HEK293 (cell line): Measurements from ENCODE around the gene SULT2B1.

Source experiments
- GLIS2 ChIP-seq: fragments of 450-650 bp; formaldehyde crosslinking; IDR thresholded peaks from 2 replicates; pipeline ENCODE4 v1.5.1; 2016; ENCODE audit warnings: missing biosample characterization, missing genetic modification characterization
- KLF17 ChIP-seq: fragments of 450-650 bp; formaldehyde crosslinking; IDR thresholded peaks from 2 replicates; pipeline ENCODE4 v1.5.1; 2016; ENCODE audit warnings: missing biosample characterization, missing genetic modification characterization
- KLF8 ChIP-seq: fragments of 450-650 bp; formaldehyde crosslinking; IDR thresholded peaks from 2 replicates; pipeline ENCODE4 v1.5.1; 2016; ENCODE audit warnings: missing biosample characterization, missing genetic modification characterization
- PATZ1 ChIP-seq: fragments of 450-650 bp; formaldehyde crosslinking; IDR thresholded peaks from 2 replicates; pipeline ENCODE4 v1.5.1; 2016; ENCODE audit warnings: missing biosample characterization, missing genetic modification characterization
- SCRT2 ChIP-seq: fragments of 450-650 bp; formaldehyde crosslinking; IDR thresholded peaks from 2 replicates; pipeline ENCODE4 v1.5.1; 2016; ENCODE audit warnings: missing biosample characterization, missing genetic modification characterization
- ZBTB21 ChIP-seq: fragments of 450-650 bp; formaldehyde crosslinking; IDR thresholded peaks from 2 replicates; pipeline ENCODE4 v1.5.1; 2017; ENCODE audit warnings: missing biosample characterization, missing genetic modification characterization
- ZNF175 ChIP-seq: fragments of 450-650 bp; formaldehyde crosslinking; IDR thresholded peaks from 2 replicates; pipeline ENCODE4 v1.5.1; 2016; ENCODE audit warnings: missing biosample characterization, missing genetic modification characterization
- ZNF19 ChIP-seq: fragments of 450-650 bp; formaldehyde crosslinking; IDR thresholded peaks from 2 replicates; pipeline ENCODE4; 2016; ENCODE audit warnings: missing biosample characterization, missing genetic modification characterization, low read depth
- ZNF2 ChIP-seq: fragments of 450-650 bp; formaldehyde crosslinking; IDR thresholded peaks from 2 replicates; pipeline ENCODE4 v1.5.1; 2016; ENCODE audit warnings: missing biosample characterization, missing genetic modification characterization
- ZNF211 ChIP-seq: fragments of 450-650 bp; formaldehyde crosslinking; IDR thresholded peaks from 2 replicates; pipeline ENCODE4 v1.5.1; 2016; ENCODE audit warnings: low read depth, missing biosample characterization, missing genetic modification characterization
- ZNF266 ChIP-seq: fragments of 450-650 bp; formaldehyde crosslinking; IDR thresholded peaks from 2 replicates; pipeline ENCODE4 v1.5.1; 2016; ENCODE audit warnings: missing biosample characterization, missing genetic modification characterization, low read depth
- ZNF280C ChIP-seq: fragments of 450-650 bp; formaldehyde crosslinking; IDR thresholded peaks from 2 replicates; pipeline ENCODE4 v1.5.1; 2016; ENCODE audit warnings: missing biosample characterization, missing genetic modification characterization
- ZNF398 ChIP-seq: fragments of 450-650 bp; formaldehyde crosslinking; IDR thresholded peaks from 2 replicates; pipeline ENCODE4 v1.5.1; 2017; ENCODE audit warnings: missing biosample characterization, missing genetic modification characterization
- ZNF423 ChIP-seq: fragments of 450-650 bp; formaldehyde crosslinking; IDR thresholded peaks from 2 replicates; pipeline ENCODE4 v1.5.1; 2016; ENCODE audit warnings: missing biosample characterization, missing genetic modification characterization
- ZNF529 ChIP-seq: fragments of 450-650 bp; formaldehyde crosslinking; IDR thresholded peaks from 2 replicates; pipeline ENCODE4 v1.5.1; 2017; ENCODE audit warnings: missing genetic modification characterization, missing biosample characterization; ENCODE audit not compliant: insufficient replicate concordance
- ZNF548 ChIP-seq: fragments of 450-650 bp; formaldehyde crosslinking; IDR thresholded peaks from 2 replicates; pipeline ENCODE4 v1.5.1; 2016; ENCODE audit warnings: missing biosample characterization, missing genetic modification characterization
- ZNF600 ChIP-seq: fragments of 450-650 bp; formaldehyde crosslinking; IDR thresholded peaks from 2 replicates; pipeline ENCODE4 v1.5.1; 2016; ENCODE audit warnings: missing biosample characterization, missing genetic modification characterization
- ZNF623 ChIP-seq: fragments of 450-650 bp; formaldehyde crosslinking; IDR thresholded peaks from 2 replicates; pipeline ENCODE4 v1.5.1; 2016; ENCODE audit warnings: missing biosample characterization, missing genetic modification characterization
- ZNF624 ChIP-seq: fragments of 450-650 bp; formaldehyde crosslinking; IDR thresholded peaks from 2 replicates; pipeline ENCODE4 v1.5.1; 2017; ENCODE audit warnings: missing biosample characterization, missing genetic modification characterization
- ZNF626 ChIP-seq: fragments of 450-650 bp; sonication (Bioruptor Pico); formaldehyde crosslinking; IDR thresholded peaks from 2 replicates; pipeline ENCODE4 v1.5.1; 2018; ENCODE audit warnings: missing biosample characterization, missing genetic modification characterization, inconsistent platforms
- ZNF654 ChIP-seq: fragments of 450-650 bp; formaldehyde crosslinking; IDR thresholded peaks from 2 replicates; pipeline ENCODE4 v1.5.1; 2016; ENCODE audit warnings: low read depth, missing biosample characterization, missing genetic modification characterization
- ZNF677 ChIP-seq: fragments of 450-650 bp; IDR thresholded peaks from 2 replicates; pipeline ENCODE4 v1.5.0; 2018; ENCODE audit warnings: missing biosample characterization, mild to moderate bottlenecking, missing genetic modification characterization, moderate library complexity
- ZNF692 ChIP-seq: fragments of 450-650 bp; formaldehyde crosslinking; IDR thresholded peaks from 2 replicates; pipeline ENCODE4 v1.5.1; 2016; ENCODE audit warnings: missing biosample characterization, missing genetic modification characterization
- ZNF701 ChIP-seq: fragments of 450-650 bp; formaldehyde crosslinking; IDR thresholded peaks from 2 replicates; pipeline ENCODE4 v1.5.1; 2016; ENCODE audit warnings: missing biosample characterization, missing genetic modification characterization
- ZNF777 ChIP-seq: fragments of 450-650 bp; formaldehyde crosslinking; IDR thresholded peaks from 2 replicates; pipeline ENCODE4 v1.5.1; 2017; ENCODE audit warnings: missing biosample characterization, missing genetic modification characterization, borderline replicate concordance
- ZSCAN23 ChIP-seq: fragments of 450-650 bp; formaldehyde crosslinking; IDR thresholded peaks from 2 replicates; pipeline ENCODE4 v1.5.1; 2016; ENCODE audit warnings: missing biosample characterization, missing genetic modification characterization
- ZSCAN30 ChIP-seq: fragments of 450-650 bp; IDR thresholded peaks from 2 replicates; pipeline ENCODE4 v1.5.1; 2018; ENCODE audit warnings: missing biosample characterization, mild to moderate bottlenecking, missing genetic modification characterization, moderate library complexity
- ZSCAN4 ChIP-seq: fragments of 450-650 bp; formaldehyde crosslinking; IDR thresholded peaks from 2 replicates; pipeline ENCODE4 v1.5.1; 2017; ENCODE audit warnings: missing biosample characterization, missing genetic modification characterization

The SULT2B1 gene

GRCh38 chr19:48511800-48512503, 40.0 kb upstream of the SULT2B1 start, which contains the start of gene LMTK3 (continued):
- TF ChIP-seq PATZ1, result peak; percentile 25
- no peak for TF ChIP-seq ZNF211 (tag by site-specific recombination)
- TF ChIP-seq ZNF777, result no peak
- peak; percentile 18; the same call in 1 of the 2 replicates for TF ChIP-seq ZNF398 (tag by site-specific recombination)
- TF ChIP-seq ZSCAN4 (tag by site-specific recombination), result peak; percentile 45; the same call in 1 of the 2 replicates
- TF ChIP-seq ZNF654 (tag by site-specific recombination), result no peak
- no peak for TF ChIP-seq ZNF624 (tag by site-specific recombination)
- no peak for TF ChIP-seq ZNF529 (tag by site-specific recombination)
- no peak for TF ChIP-seq SCRT2
- peak; percentile 56; the same call in 1 of the 2 replicates for TF ChIP-seq ZNF600 (tag by site-specific recombination)
- TF ChIP-seq ZSCAN30 (tag by site-specific recombination), result no peak
- TF ChIP-seq ZNF280C (tag by site-specific recombination), result no peak
- no peak for TF ChIP-seq KLF17
- TF ChIP-seq ZNF266 (tag by site-specific recombination), result no peak
- TF ChIP-seq ZNF692, result no peak
- no peak for TF ChIP-seq ZNF677 (tag by site-specific recombination)
- no peak for TF ChIP-seq ZSCAN23 (tag by site-specific recombination)
- peak; percentile 61; the same call in 1 of the 2 replicates for TF ChIP-seq KLF8
- TF ChIP-seq ZNF423 (tag by site-specific recombination), result no peak
- TF ChIP-seq ZNF701 (tag by site-specific recombination), result no peak
- 0 out of 2 replicates have a peak, but pooled peaks have one; percentile 41 for TF ChIP-seq GLIS2 (tag by site-specific recombination)
- no peak for TF ChIP-seq ZNF548 (tag by site-specific recombination)
- TF ChIP-seq ZBTB21 (tag by site-specific recombination), result 0 out of 2 replicates have a peak, but pooled peaks have one; percentile 13
- no peak for TF ChIP-seq ZNF623
- no peak for TF ChIP-seq ZNF19
- TF ChIP-seq ZNF626 (tag by site-specific recombination), result no peak
- no peak for TF ChIP-seq ZNF2 (tag by site-specific recombination)
- TF ChIP-seq ZNF175, result no peak
